Measurements from ENCODE around the gene PIGX.

PIGX gene

GRCh38 chr3:196677931-196678330 lies 34.2 kb upstream of the PIGX start:
- no peak overlapping the region for H3K4me3 ChIP-seq (ENCODE audit: low read depth, low read length)
- no peak overlapping the region for H3K9ac ChIP-seq (ENCODE audit: low read length)
- H3K27ac ChIP-seq (ENCODE audit: low read depth, low read length), result no peak overlapping the region
- no peak for DNase-seq
- no peak overlapping the region for H2AFZ ChIP-seq (ENCODE audit: insufficient read depth, low read length, poor library complexity)
- no peak overlapping the region for H2BK12ac ChIP-seq (ENCODE audit: low read length)
- no peak overlapping the region for H3K23ac ChIP-seq (ENCODE audit: low read length)
- H4K91ac ChIP-seq (ENCODE audit: low read depth, low read length), result no peak overlapping the region
- no peaks in the 10 kb centered on the region for H3K36me3 ChIP-seq (ENCODE audit: control insufficient read depth in 1 of 2, insufficient read depth in 2 of 2, low read length in 2 of 2)
- no peaks in the 10 kb centered on the region for H3K79me1 ChIP-seq (ENCODE audit: low read length)
- H3K79me2 ChIP-seq (ENCODE audit: control insufficient read depth, insufficient read depth, low read length, poor library complexity), result no peaks in the 10 kb centered on the region
- H4K12ac ChIP-seq (ENCODE audit: low read depth, low read length), result no peak overlapping the region
- no peak overlapping the region for H3K14ac ChIP-seq (ENCODE audit: low read length)
- no peak overlapping the region for H2AK5ac ChIP-seq (ENCODE audit: low read length)
- H3K9me3 ChIP-seq (ENCODE audit: insufficient read depth, low read depth, low read length), result no peaks in the 10 kb centered on the region
- no peaks in the 10 kb centered on the region for H3K27me3 ChIP-seq (ENCODE audit: insufficient read depth, low read length)
- no peak overlapping the region for H3K4ac ChIP-seq (ENCODE audit: low read depth, low read length)
- no peak overlapping the region for H2BK5ac ChIP-seq (ENCODE audit: low read depth, low read length, poor library complexity)
- no peak overlapping the region for H4K8ac ChIP-seq (ENCODE audit: low read depth, low read length)
- H3K4me2 ChIP-seq (ENCODE audit: low read length), result no peak overlapping the region
- H3K18ac ChIP-seq (ENCODE audit: low read length), result no peak overlapping the region
- no peaks in the 10 kb centered on the region for H3K4me1 ChIP-seq (ENCODE audit: control insufficient read depth in 1 of 2, insufficient read depth in 2 of 2, low read length in 2 of 2)
- no CpG with 5 or more reads among the region's 1 CpG for WGBS (ENCODE audit: extremely low coverage, insufficient coverage, insufficient read length)
- H2BK120ac ChIP-seq (ENCODE audit: insufficient read depth, low read length, poor library complexity), result no peak overlapping the region

GRCh38 chr3:196684548-196685407 lies 27.4 kb upstream of the PIGX start:
- Histone ChIP-seq H3K36me3 (ENCODE audit: control insufficient read depth in 1 of 2, insufficient read depth in 2 of 2, low read length in 2 of 2) (no peaks in the 10 kb centered on the region), H3K4ac (ENCODE audit: low read depth, low read length) (no peak overlapping the region), H2AFZ (ENCODE audit: insufficient read depth, low read length, poor library complexity) (no peak overlapping the region), H3K27ac (ENCODE audit: low read depth, low read length) (no peak overlapping the region), H3K14ac (ENCODE audit: low read length) (no peak overlapping the region), H3K23ac (ENCODE audit: low read length) (no peak overlapping the region), H2BK120ac (ENCODE audit: insufficient read depth, low read length, poor library complexity) (no peak overlapping the region), H3K18ac (ENCODE audit: low read length) (no peak overlapping the region), H3K4me3 (ENCODE audit: low read depth, low read length) (no peak overlapping the region), H3K79me2 (ENCODE audit: control insufficient read depth, insufficient read depth, low read length, poor library complexity) (no peaks in the 10 kb centered on the region), H3K27me3 (ENCODE audit: insufficient read depth, low read length) (no peaks in the 10 kb centered on the region), H3K9ac (ENCODE audit: low read length) (no peak overlapping the region), H4K8ac (ENCODE audit: low read depth, low read length) (no peak overlapping the region), H2AK5ac (ENCODE audit: low read length) (no peak overlapping the region), H2BK12ac (ENCODE audit: low read length) (no peak overlapping the region), H3K4me1 (ENCODE audit: control insufficient read depth in 1 of 2, insufficient read depth in 2 of 2, low read length in 2 of 2) (no peaks in the 10 kb centered on the region), H3K79me1 (ENCODE audit: low read length) (no peaks in the 10 kb centered on the region), H4K91ac (ENCODE audit: low read depth, low read length) (no peak overlapping the region), H3K9me3 (ENCODE audit: insufficient read depth, low read depth, low read length) (no peaks in the 10 kb centered on the region), H2BK5ac (ENCODE audit: low read depth, low read length, poor library complexity) (no peak overlapping the region), H3K4me2 (ENCODE audit: low read length) (no peak overlapping the region), H4K12ac (ENCODE audit: low read depth, low read length) (no peak overlapping the region)
- no CpG with 5 or more reads among the region's 24 CpGs for WGBS (ENCODE audit: extremely low coverage, insufficient coverage, insufficient read length)
- peak; percentile 79 to 88 for DNase-seq

GRCh38 chr3:196686436-196686835 lies 25.7 kb upstream of the PIGX start:
- no peak for DNase-seq
- no peak overlapping the region for H3K4ac ChIP-seq (ENCODE audit: low read depth, low read length)
- H2AFZ ChIP-seq (ENCODE audit: insufficient read depth, low read length, poor library complexity), result no peak overlapping the region

GRCh38 chr3:196688349-196688748 lies 23.8 kb upstream of the PIGX start:
- DNase-seq, result peak; percentile 16 to 40
- H3K23ac ChIP-seq (ENCODE audit: low read length), result no peak overlapping the region
- H4K91ac ChIP-seq (ENCODE audit: low read depth, low read length), result no peak overlapping the region
- no peak overlapping the region for H3K14ac ChIP-seq (ENCODE audit: low read length)
- H2BK12ac ChIP-seq (ENCODE audit: low read length), result no peak overlapping the region
- H3K18ac ChIP-seq (ENCODE audit: low read length), result no peak overlapping the region
- H3K4me2 ChIP-seq (ENCODE audit: low read length), result no peak overlapping the region
- no peak overlapping the region for H4K8ac ChIP-seq (ENCODE audit: low read depth, low read length)
- no peaks in the 10 kb centered on the region for H3K79me2 ChIP-seq (ENCODE audit: control insufficient read depth, insufficient read depth, low read length, poor library complexity)
- H2BK120ac ChIP-seq (ENCODE audit: insufficient read depth, low read length, poor library complexity), result no peak overlapping the region
- H3K27ac ChIP-seq (ENCODE audit: low read depth, low read length), result no peak overlapping the region
- no peak overlapping the region for H2AFZ ChIP-seq (ENCODE audit: insufficient read depth, low read length, poor library complexity)
- H3K4me1 ChIP-seq (ENCODE audit: control insufficient read depth in 1 of 2, insufficient read depth in 2 of 2, low read length in 2 of 2), result no peaks in the 10 kb centered on the region
- H3K4ac ChIP-seq (ENCODE audit: low read depth, low read length), result no peak overlapping the region
- no peaks in the 10 kb centered on the region for H3K36me3 ChIP-seq (ENCODE audit: control insufficient read depth in 1 of 2, insufficient read depth in 2 of 2, low read length in 2 of 2)
- H3K27me3 ChIP-seq (ENCODE audit: insufficient read depth, low read length), result no peaks in the 10 kb centered on the region
- no CpG with 5 or more reads among the region's 5 CpGs for WGBS (ENCODE audit: extremely low coverage, insufficient coverage, insufficient read length)
- H4K12ac ChIP-seq (ENCODE audit: low read depth, low read length), result no peak overlapping the region
- H3K9me3 ChIP-seq (ENCODE audit: insufficient read depth, low read depth, low read length), result no peaks in the 10 kb centered on the region
- no peak overlapping the region for H2AK5ac ChIP-seq (ENCODE audit: low read length)
- H3K79me1 ChIP-seq (ENCODE audit: low read length), result no peaks in the 10 kb centered on the region
- H3K4me3 ChIP-seq (ENCODE audit: low read depth, low read length), result no peak overlapping the region
- no peak overlapping the region for H3K9ac ChIP-seq (ENCODE audit: low read length)
- no peak overlapping the region for H2BK5ac ChIP-seq (ENCODE audit: low read depth, low read length, poor library complexity)

More at GRCh38 chr3:196686436-196686835, 25.7 kb upstream of the PIGX start:
- no peak overlapping the region for H2AK5ac ChIP-seq (ENCODE audit: low read length)
- H4K8ac ChIP-seq (ENCODE audit: low read depth, low read length), result no peak overlapping the region
- no peak overlapping the region for H2BK120ac ChIP-seq (ENCODE audit: insufficient read depth, low read length, poor library complexity)
- H3K79me2 ChIP-seq (ENCODE audit: control insufficient read depth, insufficient read depth, low read length, poor library complexity), result no peaks in the 10 kb centered on the region
- no peak overlapping the region for H3K4me2 ChIP-seq (ENCODE audit: low read length)
- H2BK5ac ChIP-seq (ENCODE audit: low read depth, low read length, poor library complexity), result no peak overlapping the region
- no peaks in the 10 kb centered on the region for H3K79me1 ChIP-seq (ENCODE audit: low read length)
- no peak overlapping the region for H4K91ac ChIP-seq (ENCODE audit: low read depth, low read length)
- no peak overlapping the region for H3K18ac ChIP-seq (ENCODE audit: low read length)
- H2BK12ac ChIP-seq (ENCODE audit: low read length), result no peak overlapping the region
- H3K27me3 ChIP-seq (ENCODE audit: insufficient read depth, low read length), result no peaks in the 10 kb centered on the region
- no peak overlapping the region for H3K27ac ChIP-seq (ENCODE audit: low read depth, low read length)
- no peaks in the 10 kb centered on the region for H3K36me3 ChIP-seq (ENCODE audit: control insufficient read depth in 1 of 2, insufficient read depth in 2 of 2, low read length in 2 of 2)
- no peaks in the 10 kb centered on the region for H3K4me1 ChIP-seq (ENCODE audit: control insufficient read depth in 1 of 2, insufficient read depth in 2 of 2, low read length in 2 of 2)
- no peak overlapping the region for H3K9ac ChIP-seq (ENCODE audit: low read length)
- H3K14ac ChIP-seq (ENCODE audit: low read length), result no peak overlapping the region
- H3K4me3 ChIP-seq (ENCODE audit: low read depth, low read length), result no peak overlapping the region
- H3K9me3 ChIP-seq (ENCODE audit: insufficient read depth, low read depth, low read length), result no peaks in the 10 kb centered on the region
- no CpG with 5 or more reads among the region's 2 CpGs for WGBS (ENCODE audit: extremely low coverage, insufficient coverage, insufficient read length)
- H4K12ac ChIP-seq (ENCODE audit: low read depth, low read length), result no peak overlapping the region
- no peak overlapping the region for H3K23ac ChIP-seq (ENCODE audit: low read length)
